Cardiac fibroblast (primary cell): ENCODE results near the gene IQCE.
"Not testable (repeated sequence)": the region's sequence is repeated elsewhere in the genome, so short reads cannot be mapped to it uniquely, and the experiment has no call there.

ENCODE experiments used
- DNase-seq, 2 donors: peaks; one replicate each; pipeline versions ENCODE4 v3.0.0 to v3.0.0-alpha.2; 2010; ENCODE audit warnings: low read depth in 2 of 2
- H3K4me3 ChIP-seq, 2 donors: replicated peaks in 1 of 2; 1 replicate in 1 of 2; 2 replicates in 1 of 2; pipeline ENCODE4 v1.5.1; 2011; ENCODE audit warnings: low read depth in 2 of 2, low read length in 2 of 2, mild to moderate bottlenecking in 2 of 2, moderate library complexity in 1 of 2
- TF ChIP-seq, protein P1 (sequence below): IDR thresholded peaks from one replicate; pipeline ENCODE4 v1.5.1; 2011; ENCODE audit warnings: low read depth, mild to moderate bottlenecking, low read length, inconsistent platforms

The IQCE gene

DNA sequence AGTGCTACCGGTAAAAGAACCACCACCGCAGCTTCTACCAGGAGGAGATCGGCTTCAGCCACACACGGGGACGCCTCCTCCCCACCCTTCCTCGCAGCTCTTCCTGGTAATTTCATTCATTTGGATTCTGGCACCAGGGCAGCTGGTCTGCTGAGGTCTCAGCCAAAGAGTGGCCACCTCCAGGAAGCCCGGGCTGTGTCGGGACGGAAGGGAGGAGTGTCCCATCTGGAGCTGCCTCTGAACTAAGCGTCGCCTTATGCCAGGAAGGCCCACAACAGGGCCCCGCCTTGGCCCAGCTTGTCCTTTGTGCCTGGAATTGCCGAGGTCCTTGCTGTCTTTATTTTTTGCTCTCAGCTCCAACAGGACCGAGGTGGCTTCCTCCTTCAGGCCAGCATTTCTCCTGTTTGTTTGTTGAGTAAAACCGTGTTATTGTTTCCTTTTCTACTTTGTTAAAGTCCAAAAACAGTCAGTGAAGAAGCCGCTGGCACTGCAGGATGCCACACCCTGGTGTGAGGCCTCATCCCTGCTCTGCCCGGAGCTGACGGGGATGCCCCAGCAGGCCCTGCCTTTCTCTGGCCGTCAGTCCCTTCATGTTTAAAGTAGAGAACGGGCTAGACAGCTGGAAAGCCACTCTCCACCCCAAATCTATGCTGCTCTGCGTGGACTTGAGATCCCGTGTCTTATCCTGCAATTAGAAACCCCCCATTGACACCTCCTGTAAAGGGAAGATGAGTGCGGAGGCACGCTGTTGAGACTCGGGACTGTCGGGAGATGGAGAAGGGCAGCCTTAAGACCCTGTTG, 48.5 kb downstream of the IQCE start:
- TF ChIP-seq, protein P1, sequence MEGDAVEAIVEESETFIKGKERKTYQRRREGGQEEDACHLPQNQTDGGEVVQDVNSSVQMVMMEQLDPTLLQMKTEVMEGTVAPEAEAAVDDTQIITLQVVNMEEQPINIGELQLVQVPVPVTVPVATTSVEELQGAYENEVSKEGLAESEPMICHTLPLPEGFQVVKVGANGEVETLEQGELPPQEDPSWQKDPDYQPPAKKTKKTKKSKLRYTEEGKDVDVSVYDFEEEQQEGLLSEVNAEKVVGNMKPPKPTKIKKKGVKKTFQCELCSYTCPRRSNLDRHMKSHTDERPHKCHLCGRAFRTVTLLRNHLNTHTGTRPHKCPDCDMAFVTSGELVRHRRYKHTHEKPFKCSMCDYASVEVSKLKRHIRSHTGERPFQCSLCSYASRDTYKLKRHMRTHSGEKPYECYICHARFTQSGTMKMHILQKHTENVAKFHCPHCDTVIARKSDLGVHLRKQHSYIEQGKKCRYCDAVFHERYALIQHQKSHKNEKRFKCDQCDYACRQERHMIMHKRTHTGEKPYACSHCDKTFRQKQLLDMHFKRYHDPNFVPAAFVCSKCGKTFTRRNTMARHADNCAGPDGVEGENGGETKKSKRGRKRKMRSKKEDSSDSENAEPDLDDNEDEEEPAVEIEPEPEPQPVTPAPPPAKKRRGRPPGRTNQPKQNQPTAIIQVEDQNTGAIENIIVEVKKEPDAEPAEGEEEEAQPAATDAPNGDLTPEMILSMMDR: no peak
- H3K4me3 ChIP-seq: no peak overlapping the region
- peak; percentile 30 to 48 for DNase-seq

DNA sequence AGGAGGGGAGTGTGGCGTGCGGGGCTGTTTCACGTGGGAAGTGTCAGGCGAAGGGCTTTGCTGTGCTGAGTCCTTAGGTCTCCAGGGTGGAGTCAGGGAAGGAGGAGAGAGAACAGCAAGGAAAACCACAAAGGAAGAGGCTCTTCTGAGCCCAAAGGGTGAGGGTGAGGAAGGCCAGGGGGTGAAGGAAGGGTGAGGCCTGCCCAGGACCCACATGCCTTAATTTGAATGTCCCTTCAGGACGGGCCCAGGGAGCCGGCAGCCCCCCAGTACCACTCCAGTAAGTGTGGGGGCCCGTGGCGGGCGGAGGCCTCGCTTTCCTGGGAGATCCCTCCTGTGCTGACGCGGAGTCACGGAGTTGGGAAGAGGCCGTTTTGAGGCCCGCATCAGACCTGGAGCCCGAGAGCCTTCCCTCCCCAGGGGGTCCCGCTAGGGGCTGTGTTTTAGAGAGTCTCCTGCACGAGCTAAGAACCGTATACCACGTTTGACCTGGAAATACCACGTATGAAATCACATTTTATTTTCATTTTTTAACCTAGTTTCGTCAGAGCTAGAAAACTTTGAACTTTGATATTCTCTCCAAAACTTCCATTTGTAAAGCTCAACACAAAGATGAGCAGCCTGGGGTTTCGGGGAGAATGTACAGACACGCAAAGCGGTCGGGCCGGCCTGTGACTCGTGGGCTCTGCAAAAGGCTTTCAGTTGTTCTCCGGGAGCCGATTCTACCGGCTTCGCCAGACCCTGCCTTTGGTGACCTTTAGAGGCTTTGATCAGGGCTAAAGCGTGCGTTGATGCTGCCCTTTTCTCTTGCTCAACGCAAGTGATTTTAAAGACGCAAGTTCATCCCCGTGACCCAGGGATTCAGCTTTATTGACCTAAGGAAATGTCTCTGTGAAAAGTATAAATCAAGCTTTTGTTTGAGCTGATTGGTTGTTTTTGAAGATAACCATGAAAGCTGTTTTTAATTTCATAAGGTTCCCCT, 49.4 kb downstream of the IQCE start:
- TF ChIP-seq, protein P1: no peak
- no peak for DNase-seq
- H3K4me3 ChIP-seq: no peak overlapping the region

DNA sequence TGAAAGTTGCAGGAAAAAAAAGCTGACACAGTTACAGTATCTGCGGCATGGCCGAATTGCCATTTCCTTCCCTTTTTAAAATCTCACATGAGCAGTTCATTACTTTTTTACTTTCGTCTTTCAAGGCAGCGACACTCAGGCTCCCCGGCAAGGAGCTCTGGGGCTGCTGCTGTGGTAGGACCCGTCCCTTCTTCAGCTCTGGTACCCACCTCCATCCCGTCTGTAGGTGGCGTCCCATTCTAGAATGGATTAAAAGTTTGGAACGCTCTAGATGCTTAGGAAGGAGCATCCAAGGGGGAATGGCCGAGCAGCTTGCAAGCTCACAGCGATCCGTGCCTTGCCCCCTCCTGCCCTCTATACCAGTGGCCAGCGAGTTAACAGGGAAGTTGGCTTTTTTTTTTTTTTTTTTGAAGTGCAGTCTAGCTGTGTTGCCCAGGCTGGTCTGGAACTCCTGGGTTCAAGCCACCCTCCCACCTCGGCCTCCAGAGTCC, 50.2 kb downstream of the IQCE start:
- no peak overlapping the region for H3K4me3 ChIP-seq

DNA sequence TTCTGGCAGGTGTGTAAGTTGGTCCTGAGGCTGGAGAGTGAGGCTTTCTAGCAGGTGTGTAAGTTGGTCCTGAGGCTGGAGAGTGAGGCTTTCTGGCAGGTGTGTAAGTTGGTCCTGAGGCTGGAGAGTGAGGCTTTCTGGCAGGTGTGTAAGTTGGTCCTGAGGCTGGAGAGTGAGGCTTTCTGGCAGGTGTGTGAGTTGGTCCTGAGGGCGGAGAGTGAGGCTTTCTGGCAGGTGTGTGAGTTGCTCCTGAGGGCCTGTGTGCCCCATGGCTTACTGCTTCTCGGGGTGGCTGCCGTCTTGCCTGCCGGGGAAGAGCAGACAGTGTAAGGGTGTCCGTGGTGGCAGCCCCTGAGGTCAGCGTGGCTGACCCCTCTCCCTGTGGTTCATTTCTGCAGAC, 50.9 kb downstream of the IQCE start:
- not testable (repeated sequence) for H3K4me3 ChIP-seq, DNase-seq

More for the DNA sequence above, 50.2 kb downstream of the IQCE start:
- peak; percentile 29 to 57 for DNase-seq
- TF ChIP-seq, protein P1: peak; percentile 33

DNA sequence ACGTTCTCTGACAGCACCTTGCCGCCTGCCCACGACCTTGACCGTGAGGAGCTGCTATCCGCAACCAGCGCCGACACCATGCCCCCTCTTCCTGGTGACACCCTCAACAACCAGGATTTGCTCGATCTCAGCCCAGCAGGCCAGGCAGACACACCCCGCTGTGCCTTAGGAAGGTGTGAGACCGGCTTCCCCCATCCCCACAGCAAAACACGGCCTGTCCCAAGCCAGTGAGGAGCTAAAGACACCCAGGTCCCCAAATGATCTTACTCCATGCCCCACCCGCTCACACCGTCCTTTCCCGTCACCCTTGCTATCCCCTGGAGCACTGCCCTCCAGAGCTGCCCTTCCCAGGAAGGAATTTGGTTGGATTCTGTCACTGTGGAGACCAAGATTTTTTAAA, 51.7 kb downstream of the IQCE start:
- no peak for DNase-seq
- no peak overlapping the region for H3K4me3 ChIP-seq
- TF ChIP-seq, protein P1: no peak

DNA sequence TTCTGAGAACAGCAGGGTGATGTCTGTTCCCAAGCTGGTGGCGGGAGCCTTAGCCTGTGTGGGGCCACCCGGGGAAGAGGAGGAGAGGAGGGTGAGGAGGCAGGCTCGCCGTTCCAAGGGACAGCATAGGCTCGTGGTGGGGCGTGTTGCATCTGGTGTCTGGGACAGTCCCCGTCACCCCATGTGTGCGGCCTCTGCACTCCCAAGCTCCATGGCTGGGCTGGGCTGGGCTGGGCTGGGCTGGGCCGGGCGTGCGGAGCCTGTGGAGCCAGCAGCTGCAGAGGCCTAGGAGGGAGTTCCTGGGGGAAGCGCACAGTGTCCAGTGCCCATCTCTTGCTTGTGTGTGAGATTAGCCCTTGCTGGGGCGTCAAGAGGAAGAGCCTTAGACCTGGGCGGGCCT, 52.1 kb downstream of the IQCE start:
- DNase-seq: no peak
- H3K4me3 ChIP-seq: no peak overlapping the region
- TF ChIP-seq, protein P1: no peak

DNA sequence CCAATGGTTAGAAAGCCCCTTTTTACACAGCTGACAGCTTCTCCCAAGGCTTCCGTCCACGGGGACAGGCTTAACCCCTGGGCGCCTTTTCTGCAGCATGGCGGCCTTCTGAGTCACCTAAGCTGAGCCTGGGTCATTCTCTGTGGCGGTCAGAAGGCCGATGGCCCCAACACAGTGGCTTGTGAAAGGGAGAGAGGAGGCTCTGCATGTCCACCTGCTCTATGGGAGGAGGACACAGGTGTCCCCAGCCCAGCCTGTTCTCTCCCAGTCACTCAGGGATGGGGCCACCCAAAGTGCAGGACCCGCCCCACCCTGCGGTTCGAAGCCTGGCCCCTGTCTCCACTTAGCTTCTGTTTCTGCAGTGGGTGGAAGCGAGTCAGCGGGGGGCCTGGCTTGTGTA, 52.6 kb downstream of the IQCE start:
- TF ChIP-seq, protein P1: no peak
- no peak overlapping the region for H3K4me3 ChIP-seq
- no peak for DNase-seq
